Osteoblast (primary cell): Measurements from ENCODE around the gene YKT6. TPM values are rescaled to one million over a fixed set of nuclear protein-coding genes. Genes with fewer than 3 reads are reported as not detected.

Source experiments
- DNase-seq: peaks from one replicate; pipeline ENCODE4 v3.0.0; 2011; ENCODE audit warnings: low spot score, mixed read lengths; ENCODE audit not compliant: insufficient read length; ENCODE audit errors: missing footprints
- H2AFZ ChIP-seq: 2 replicates; pipeline ENCODE4 v1.6.0; 2011; ENCODE audit warnings: mild to moderate bottlenecking, low read length
- H3K27ac ChIP-seq: 2 replicates; pipeline ENCODE4 v1.5.1; 2011; ENCODE audit warnings: mild to moderate bottlenecking, low read depth, low read length, moderate library complexity
- H3K27me3 ChIP-seq: 2 replicates; pipeline ENCODE4 v1.6.0; 2012; ENCODE audit warnings: mild to moderate bottlenecking, control low read depth, inconsistent platforms, low read length, moderate library complexity; ENCODE audit not compliant: insufficient read depth
- H3K36me3 ChIP-seq: 2 replicates; pipeline ENCODE4 v1.5.1; 2011; ENCODE audit warnings: mild to moderate bottlenecking, low read length, control low read depth, moderate library complexity; ENCODE audit not compliant: insufficient read depth
- H3K4me1 ChIP-seq: 2 replicates; pipeline ENCODE4 v1.5.1; 2011; ENCODE audit warnings: mild to moderate bottlenecking, low read length, control low read depth, moderate library complexity; ENCODE audit not compliant: insufficient read depth
- H3K4me2 ChIP-seq: 2 replicates; pipeline ENCODE4 v1.6.0; 2011; ENCODE audit warnings: mild to moderate bottlenecking, low read length; ENCODE audit not compliant: insufficient read depth
- H3K4me3 ChIP-seq: fragments of 200-600 bp; sonication (generic); 3 replicates; pipeline ENCODE4 v1.5.1; 2012; ENCODE audit warnings: mild to moderate bottlenecking, low read length, inconsistent platforms; ENCODE audit not compliant: insufficient read depth
- H3K79me2 ChIP-seq: 2 replicates; pipeline ENCODE4 v1.6.0; 2012; ENCODE audit warnings: mild to moderate bottlenecking, low read length, control low read depth, inconsistent platforms; ENCODE audit not compliant: insufficient read depth
- H3K9me3 ChIP-seq: 2 replicates; pipeline ENCODE4 v1.5.1; 2011; ENCODE audit warnings: low read depth, low read length, control low read depth
- H4K20me1 ChIP-seq: 2 replicates; pipeline ENCODE4 v1.6.0; 2012; ENCODE audit warnings: mild to moderate bottlenecking, low read length, control low read depth; ENCODE audit not compliant: insufficient read depth
- CTCF ChIP-seq: IDR thresholded peaks from 2 replicates; pipeline ENCODE4 v1.5.1; 2011; ENCODE audit warnings: mild to moderate bottlenecking, low read depth, low read length, moderate library complexity; ENCODE audit errors: extremely low read depth
- total RNA-seq: library from RNA; depleted of rRNA; stranded (reverse); fragments of >200 nt; gene quantifications from 2 replicates; pipeline ENCODE4 v1.2.3, GENCODE V29; 2012

The YKT6 gene
- total RNA-seq, 1 donor = 90.1 TPM

- H3K27ac ChIP-seq = no peak overlapping the region
- no peak overlapping the region for H2AFZ ChIP-seq
- no peaks in the 10 kb centered on the region for H4K20me1 ChIP-seq
- H3K27me3 ChIP-seq = peaks cover 19% of the 10 kb centered on the region
- no peaks in the 10 kb centered on the region for H3K9me3 ChIP-seq
- no peaks in the 10 kb centered on the region for H3K79me2 ChIP-seq
- no peak overlapping the region for H3K4me2 ChIP-seq
- no peak overlapping the region for H3K4me3 ChIP-seq
- no peaks in the 10 kb centered on the region for H3K36me3 ChIP-seq
- DNase-seq = no peak
- TF ChIP-seq CTCF = no peak
- H3K4me1 ChIP-seq = no peaks in the 10 kb centered on the region
Observed at GRCh38 chr7:44193011-44193802, 7.6 kb upstream of the YKT6 start.

GRCh38 chr7:44194069-44194468, 6.7 kb upstream of the YKT6 start:
- no peaks in the 10 kb centered on the region for H3K4me1 ChIP-seq
- H3K79me2 ChIP-seq = no peaks in the 10 kb centered on the region
- no peaks in the 10 kb centered on the region for H3K36me3 ChIP-seq
- no peak overlapping the region for H3K4me2 ChIP-seq
- H2AFZ ChIP-seq = no peak overlapping the region
- H3K27ac ChIP-seq = no peak overlapping the region
- no peaks in the 10 kb centered on the region for H4K20me1 ChIP-seq
- no peak overlapping the region for H3K4me3 ChIP-seq
- H3K27me3 ChIP-seq = peaks cover 18% of the 10 kb centered on the region
- no peak for TF ChIP-seq CTCF
- DNase-seq = no peak
- no peaks in the 10 kb centered on the region for H3K9me3 ChIP-seq

- no peak for DNase-seq
- Histone ChIP-seq H3K79me2 (no peaks in the 10 kb centered on the region), H3K4me3 (no peak overlapping the region), H4K20me1 (no peaks in the 10 kb centered on the region), H3K9me3 (no peaks in the 10 kb centered on the region), H3K4me2 (no peak overlapping the region), H3K27ac (no peak overlapping the region), H2AFZ (no peak overlapping the region), H3K27me3 (peaks cover 15% of the 10 kb centered on the region), H3K4me1 (no peaks in the 10 kb centered on the region), H3K36me3 (no peaks in the 10 kb centered on the region)
- TF ChIP-seq CTCF = no peak
Observed at GRCh38 chr7:44194562-44195145, 6.1 kb upstream of the YKT6 start.

GRCh38 chr7:44195889-44196288, 4.9 kb upstream of the YKT6 start:
- TF ChIP-seq CTCF = no peak
- peak overlapping the region; percentile 13 for H2AFZ ChIP-seq
- H3K4me1 ChIP-seq = no peaks in the 10 kb centered on the region
- H3K27me3 ChIP-seq = peaks cover 13% of the 10 kb centered on the region
- no peak overlapping the region for H3K4me3 ChIP-seq
- no peak overlapping the region for H3K27ac ChIP-seq
- no peaks in the 10 kb centered on the region for H3K9me3 ChIP-seq
- no peak overlapping the region for H3K4me2 ChIP-seq
- H3K36me3 ChIP-seq = no peaks in the 10 kb centered on the region
- DNase-seq = no peak
- H3K79me2 ChIP-seq = peaks cover 3% of the 10 kb centered on the region
- no peaks in the 10 kb centered on the region for H4K20me1 ChIP-seq
